T-cell (primary cell): ENCODE data around the gene PNO1. TPM values are rescaled to one million over a fixed set of nuclear protein-coding genes. Genes with fewer than 3 reads are reported as not detected.

Experiments used
- ATAC-seq, 4 experiments: fragments of 200-7000 bp in 3 of 4; fragments of 150-1000 bp in 1 of 4; cut with Tn5 transposase; replicated peaks in 1 of 4; 1 replicate in 3 of 4; 2 replicates in 1 of 4; pipeline ENCODE4 v1.10.0; 2021; ENCODE audit warnings: moderate library complexity in 3 of 4, mild to moderate bottlenecking in 2 of 4, moderate number of reproducible peaks in 1 of 4
- CTCF ChIA-PET, 2 donors: fragments of 300-600 bp; sonication (Branson Sonifier 250); formaldehyde crosslinking; loops; one replicate each; lab custom pipeline; 2022; ENCODE audit warnings: antibody characterized with exemption in 2 of 2; lab: Charles Lee
- POLR2A ChIA-PET, 2 donors: fragments of 300-600 bp; sonication (Branson Sonifier 250); formaldehyde crosslinking; loops; one replicate each; lab custom pipeline; 2022; ENCODE audit warnings: antibody characterized with exemption in 2 of 2; lab: Charles Lee
- DNase-seq, 35 experiments: peaks; one replicate each; pipeline versions ENCODE4 v3.0.0 to v3.0.0-alpha.2; 2013 to 2023
- H3K27ac ChIP-seq: one replicate; pipeline ENCODE4 v1.5.1; 2013; ENCODE audit warnings: low read length
- H3K27me3 ChIP-seq, 2 experiments: replicated peaks in 1 of 2; 1 replicate in 1 of 2; 2 replicates in 1 of 2; pipeline versions ENCODE4 v1.6.1 to v1.7.0; 2013; ENCODE audit warnings: low read length in 1 of 2, mixed read lengths in 1 of 2; ENCODE audit not compliant: control insufficient read depth in 2 of 2, insufficient read depth in 2 of 2; ENCODE audit errors: extremely low read depth in 1 of 2
- H3K36me3 ChIP-seq, 2 donors: 1 replicate in 1 of 2; 2 replicates in 1 of 2; pipeline versions ENCODE4 v1.6.1 to v1.7.0; 2013; ENCODE audit warnings: low read length in 1 of 2; ENCODE audit not compliant: control insufficient read depth in 2 of 2, insufficient read depth in 1 of 2; ENCODE audit errors: extremely low read depth in 1 of 2
- H3K4me1 ChIP-seq, 2 experiments: 1 replicate in 1 of 2; 2 replicates in 1 of 2; pipeline versions ENCODE4 v1.6.1 to v1.7.0; 2013; ENCODE audit warnings: low read length in 2 of 2, mixed read lengths in 1 of 2; ENCODE audit not compliant: insufficient read depth in 2 of 2, control insufficient read depth in 1 of 2; ENCODE audit errors: extremely low read depth in 1 of 2
- H3K4me3 ChIP-seq, 2 donors: 1 replicate in 1 of 2; 2 replicates in 1 of 2; pipeline versions ENCODE4 v1.5.1 to v1.7.0; 2013; ENCODE audit warnings: mild to moderate bottlenecking in 2 of 2, low read length in 1 of 2, moderate library complexity in 1 of 2; ENCODE audit not compliant: control insufficient read depth in 1 of 2; ENCODE audit errors: extremely low read depth in 1 of 2
- H3K9me3 ChIP-seq: 2 replicates; pipeline ENCODE4 v1.7.0; 2013
- H3K27ac Mint-ChIP-seq, 2 donors: one replicate each; pipeline ENCODE4 v1.8.0; 2020 to 2021; ENCODE audit warnings: mild to moderate bottlenecking in 2 of 2, mixed read lengths in 2 of 2
- H3K27me3 Mint-ChIP-seq, 2 donors: one replicate each; pipeline ENCODE4 v1.8.0; 2021 to 2022; ENCODE audit warnings: mixed read lengths in 2 of 2
- H3K36me3 Mint-ChIP-seq: one replicate; pipeline ENCODE4 v1.8.0; 2021; ENCODE audit warnings: mixed read lengths
- H3K4me1 Mint-ChIP-seq, 3 donors: one replicate each; pipeline ENCODE4 v1.8.0; 2020 to 2022; ENCODE audit warnings: mixed read lengths in 3 of 3, mild to moderate bottlenecking in 1 of 3
- H3K4me3 Mint-ChIP-seq, 3 donors: one replicate each; pipeline ENCODE4 v1.8.0; 2020 to 2022; ENCODE audit warnings: mild to moderate bottlenecking in 3 of 3, mixed read lengths in 3 of 3, moderate library complexity in 3 of 3
- H3K9me3 Mint-ChIP-seq, 3 donors: one replicate each; pipeline ENCODE4 v1.8.0; 2020 to 2022; ENCODE audit warnings: mixed read lengths in 3 of 3
- WGBS: methylation state at CpG from one replicate; pipeline ENCODE4 v1.1.5; 2013; ENCODE audit warnings: missing lambda C conversion rate; ENCODE audit not compliant: insufficient coverage; 5-methylcytosine and 5-hydroxymethylcytosine counted together
- total RNA-seq, 35 experiments: library from RNA in 6 of 35; stranded (reverse) in 6 of 35; fragments of 120-200 nt in 1 of 35; gene quantifications; one replicate each; pipeline versions ENCODE4 v1.2.1 to v1.2.4 and lab custom pipeline; 2013 to 2026

PNO1 gene
- total RNA-seq, 5 donors from 2014 or later (not counting 1 experiment from before 2014, with no cell fraction given), result 9.9 to 26.5 (median 13.1) TPM

DNA sequence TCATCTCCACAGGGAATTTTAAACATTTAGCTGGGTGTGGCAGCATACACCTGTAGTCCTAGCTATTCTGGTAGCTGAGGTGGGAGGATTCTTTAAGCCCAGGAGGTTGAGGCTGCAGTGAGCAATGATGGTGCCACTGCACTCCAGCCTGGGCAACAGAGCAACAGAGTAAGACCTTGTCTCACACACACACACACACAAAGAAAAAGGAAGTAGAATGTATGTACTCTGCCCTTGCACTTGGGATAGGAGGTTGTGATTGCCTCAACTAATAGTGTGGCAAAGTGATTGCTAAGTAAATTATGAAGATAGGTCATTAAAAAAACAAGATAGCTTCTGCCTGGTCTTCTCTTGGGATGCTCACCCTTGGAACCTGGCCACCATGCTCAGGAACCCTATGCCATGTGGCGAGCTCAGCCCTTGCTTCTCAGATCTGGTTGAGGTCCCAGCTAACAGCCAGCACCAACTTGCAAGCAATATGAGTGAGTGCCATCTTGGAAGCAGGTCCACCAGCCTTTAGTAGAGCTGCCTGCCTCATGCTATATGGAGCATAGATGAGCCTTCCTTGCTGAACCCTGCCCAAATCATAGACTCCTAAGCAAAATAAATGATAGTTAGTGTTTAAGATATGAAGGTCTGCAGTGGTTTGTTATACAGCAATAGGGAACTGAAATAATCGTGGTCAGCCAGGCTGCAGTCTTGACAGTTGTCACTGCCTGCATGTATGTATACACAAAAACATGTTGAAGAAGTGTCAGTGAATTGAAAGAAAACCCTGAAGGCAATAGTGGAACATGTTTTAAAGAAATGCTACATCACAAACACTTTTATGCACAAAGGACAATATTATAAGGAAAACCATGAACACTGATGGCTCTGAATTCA is 30.1 kb upstream of the PNO1 start:
- no peaks in the 10 kb centered on the region for H3K9me3 ChIP-seq
- Mint-ChIP-seq H3K36me3 (peaks cover 4% of the 10 kb centered on the region), H3K27me3 (no peaks in the 10 kb centered on the region), H3K9me3 (no peaks in the 10 kb centered on the region), H3K4me1 (peaks cover 0 to 2% (median 1%) of the 10 kb centered on the region in 3 donors), H3K27ac (no peak overlapping the region), H3K4me3 (no peak overlapping the region)
- no peaks in the 10 kb centered on the region for H3K27me3 ChIP-seq
- H3K36me3 ChIP-seq, result no peaks in the 10 kb centered on the region
- no peak for DNase-seq
- ChIA-PET POLR2A (no interaction called here), CTCF (interaction anchor here in 1 of 2 donors (0.6 kb wide), 1 partner anchor 177 kb away, joined by 3 read pairs; no protein-coding TSS in a partner anchor)
- 63% methylated on average over 1 of the region's 2 CpGs for WGBS
- ATAC-seq, result no peak
- no peak overlapping the region for H3K27ac ChIP-seq
- peaks cover 0 to 2% of the 10 kb centered on the region in 2 experiments for H3K4me1 ChIP-seq
- no peak overlapping the region for H3K4me3 ChIP-seq

DNA sequence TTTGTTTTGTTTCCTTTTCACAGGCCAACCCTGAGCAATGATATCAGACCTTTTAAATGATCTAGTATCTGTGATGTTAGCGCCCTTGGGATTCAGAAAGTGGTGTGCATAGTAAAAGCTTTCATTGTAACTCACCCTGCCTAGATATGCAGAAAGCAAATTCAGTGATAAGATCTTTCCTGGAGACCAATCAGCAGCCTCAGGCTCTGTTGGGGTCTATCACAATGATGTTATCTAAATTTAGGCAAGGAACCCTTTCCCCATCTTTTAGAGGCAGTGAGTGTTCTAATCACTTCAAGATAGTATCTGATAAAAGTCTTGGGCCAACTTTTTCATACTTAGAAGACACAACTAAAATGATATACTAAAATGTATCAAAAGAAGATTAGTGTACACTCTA is 23.6 kb upstream of the PNO1 start:
- no peaks in the 10 kb centered on the region for H3K27me3 Mint-ChIP-seq
- Histone ChIP-seq H3K4me3 (no peak overlapping the region), H3K36me3 (peaks cover 5 to 12% of the 10 kb centered on the region in 2 donors), H3K4me1 (no peaks in the 10 kb centered on the region), H3K27ac (no peak overlapping the region), H3K27me3 (no peaks in the 10 kb centered on the region), H3K9me3 (no peaks in the 10 kb centered on the region)
- no peak for DNase-seq
- H3K27ac Mint-ChIP-seq, result no peak overlapping the region
- WGBS, result no CpG with 5 or more reads among the region's 1 CpG
- ATAC-seq, result no peak
- ChIA-PET CTCF (no interaction called here), POLR2A (no interaction called here)
- H3K4me1 Mint-ChIP-seq, result no peaks in the 10 kb centered on the region
- no peak overlapping the region for H3K4me3 Mint-ChIP-seq
- H3K9me3 Mint-ChIP-seq, result no peaks in the 10 kb centered on the region
- H3K36me3 Mint-ChIP-seq, result peaks cover 37% of the 10 kb centered on the region

DNA sequence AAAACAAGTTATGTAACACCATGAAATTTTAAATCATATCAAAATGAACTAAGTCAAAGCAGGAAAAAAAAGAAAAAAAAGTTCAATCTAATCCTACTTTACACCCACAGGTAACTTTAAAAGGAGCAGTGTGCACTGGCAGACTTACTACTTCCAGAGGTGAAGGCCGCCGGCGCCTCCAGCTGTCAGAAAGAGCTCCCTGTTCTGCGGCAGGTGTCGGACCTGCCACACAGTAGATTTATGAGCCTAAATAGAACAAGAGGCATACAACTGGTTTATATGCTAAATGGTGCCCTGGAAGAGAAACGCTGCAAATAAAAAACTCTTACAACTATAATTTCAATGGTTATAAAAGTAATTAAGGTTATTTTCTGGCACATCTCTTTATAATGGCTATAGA is 23.1 kb upstream of the PNO1 start:
- no peak for DNase-seq
- no peak overlapping the region for H3K4me3 ChIP-seq
- 80% methylated on average over 1 of the region's 6 CpGs for WGBS
- no peaks in the 10 kb centered on the region for H3K27me3 ChIP-seq
- H3K4me3 Mint-ChIP-seq, result no peak overlapping the region
- H3K4me1 Mint-ChIP-seq, result no peaks in the 10 kb centered on the region
- H3K9me3 ChIP-seq, result no peaks in the 10 kb centered on the region
- no peaks in the 10 kb centered on the region for H3K4me1 ChIP-seq
- H3K9me3 Mint-ChIP-seq, result no peaks in the 10 kb centered on the region
- H3K36me3 ChIP-seq, result peaks cover 5 to 12% of the 10 kb centered on the region in 2 donors
- no peak overlapping the region for H3K27ac ChIP-seq
- H3K36me3 Mint-ChIP-seq, result peaks cover 38% of the 10 kb centered on the region
- ChIA-PET POLR2A (no interaction called here), CTCF (no interaction called here)
- H3K27me3 Mint-ChIP-seq, result no peaks in the 10 kb centered on the region
- H3K27ac Mint-ChIP-seq, result no peak overlapping the region
- no peak for ATAC-seq

DNA sequence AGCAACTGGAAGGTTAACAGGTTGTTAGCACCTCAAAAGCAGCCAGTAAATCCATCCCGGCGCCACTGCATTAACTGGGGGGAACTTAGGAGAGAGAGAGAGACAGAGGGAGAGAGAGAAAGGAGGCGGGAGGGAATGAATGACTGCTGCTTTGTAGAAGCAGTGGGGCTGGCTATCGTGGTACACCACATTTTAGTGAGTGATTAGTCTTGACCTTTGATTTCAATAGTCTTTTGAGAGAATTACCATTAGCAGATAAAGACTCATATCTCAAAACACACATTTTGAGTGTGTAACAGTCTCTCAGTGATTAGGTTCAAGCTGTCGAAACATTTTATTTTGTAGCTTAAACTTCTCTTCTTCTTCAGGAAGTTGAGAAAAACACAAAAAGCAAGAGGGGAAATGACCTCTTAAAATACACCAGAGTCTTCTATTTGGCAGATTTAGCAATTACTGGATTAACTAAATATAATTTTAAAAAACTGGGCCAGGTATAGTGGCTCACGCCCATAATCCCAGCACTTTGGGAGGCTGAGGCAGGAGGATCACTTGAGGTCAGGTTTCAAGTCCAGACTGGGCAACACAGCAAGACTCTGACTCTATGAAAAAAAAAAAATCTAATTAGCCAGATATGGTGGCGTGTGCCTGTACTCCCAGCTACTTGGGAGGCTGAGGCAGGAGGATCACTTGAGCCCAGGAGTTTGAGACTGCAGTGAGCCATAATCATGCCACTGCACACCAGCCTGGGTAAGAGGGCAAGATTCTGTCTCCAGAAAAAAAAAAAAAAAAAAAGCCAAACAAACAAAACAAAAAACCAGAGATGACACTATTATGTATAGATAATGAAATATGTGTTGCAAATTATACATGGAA is 22.0 kb upstream of the PNO1 start:
- Histone ChIP-seq H3K36me3 (peaks cover 5 to 12% of the 10 kb centered on the region in 2 donors), H3K4me1 (no peaks in the 10 kb centered on the region), H3K27ac (no peak overlapping the region), H3K27me3 (no peaks in the 10 kb centered on the region), H3K4me3 (no peak overlapping the region), H3K9me3 (no peaks in the 10 kb centered on the region)
- peak overlapping the region in 1 of 2 donors; percentile 28 for H3K27ac Mint-ChIP-seq
- H3K4me3 Mint-ChIP-seq, result no peak overlapping the region
- POLR2A ChIA-PET, result interaction anchor here in 1 of 2 donors (0.7 kb wide), 1 partner anchor 86 kb away, joined by 12 read pairs; no protein-coding TSS in a partner anchor
- H3K27me3 Mint-ChIP-seq, result no peaks in the 10 kb centered on the region
- no peaks in the 10 kb centered on the region for H3K9me3 Mint-ChIP-seq
- no peak for ATAC-seq
- H3K4me1 Mint-ChIP-seq, result no peaks in the 10 kb centered on the region
- no peak for DNase-seq
- H3K36me3 Mint-ChIP-seq, result peaks cover 40% of the 10 kb centered on the region
- 80% methylated on average over 3 of the region's 7 CpGs for WGBS
- CTCF ChIA-PET, result interaction anchor here (0.7 to 1.2 kb wide), 4 partner anchors 46 to 225 kb away, joined by 3 to 9 read pairs (median 5); partner anchors contain the start of gene C1D (in 1 of the 2)

DNA sequence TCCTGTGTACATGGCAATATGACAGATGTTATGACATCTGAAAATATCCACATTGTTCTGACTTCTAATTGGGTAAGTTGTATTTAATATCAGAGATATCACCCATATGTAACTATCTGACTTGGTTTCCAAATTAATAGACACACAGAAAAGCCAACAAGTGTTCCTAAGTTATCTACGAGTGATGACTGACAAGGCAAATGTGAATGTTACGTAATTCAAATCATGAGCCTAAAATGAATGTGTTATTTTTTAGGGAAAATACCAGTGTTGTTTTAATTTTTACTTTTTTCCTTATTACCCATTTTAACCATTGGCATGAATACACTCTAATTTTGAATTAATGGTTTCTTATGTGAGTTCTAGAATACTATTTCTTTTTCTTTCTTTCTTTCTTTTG is 15.8 kb upstream of the PNO1 start:
- H3K27ac Mint-ChIP-seq, result no peak overlapping the region
- Histone ChIP-seq H3K36me3 (peaks cover 0 to 13% of the 10 kb centered on the region in 2 donors), H3K4me1 (no peaks in the 10 kb centered on the region), H3K4me3 (no peak overlapping the region), H3K27me3 (no peaks in the 10 kb centered on the region), H3K9me3 (no peaks in the 10 kb centered on the region), H3K27ac (no peak overlapping the region)
- DNase-seq (no peak), ATAC-seq (no peak)
- no peak overlapping the region for H3K4me3 Mint-ChIP-seq
- no CpG with 5 or more reads among the region's 2 CpGs for WGBS
- no peaks in the 10 kb centered on the region for H3K27me3 Mint-ChIP-seq
- peaks cover 28% of the 10 kb centered on the region for H3K36me3 Mint-ChIP-seq
- no peaks in the 10 kb centered on the region for H3K4me1 Mint-ChIP-seq
- POLR2A ChIA-PET, result no interaction called here
- CTCF ChIA-PET, result no interaction called here
- H3K9me3 Mint-ChIP-seq, result no peaks in the 10 kb centered on the region

DNA sequence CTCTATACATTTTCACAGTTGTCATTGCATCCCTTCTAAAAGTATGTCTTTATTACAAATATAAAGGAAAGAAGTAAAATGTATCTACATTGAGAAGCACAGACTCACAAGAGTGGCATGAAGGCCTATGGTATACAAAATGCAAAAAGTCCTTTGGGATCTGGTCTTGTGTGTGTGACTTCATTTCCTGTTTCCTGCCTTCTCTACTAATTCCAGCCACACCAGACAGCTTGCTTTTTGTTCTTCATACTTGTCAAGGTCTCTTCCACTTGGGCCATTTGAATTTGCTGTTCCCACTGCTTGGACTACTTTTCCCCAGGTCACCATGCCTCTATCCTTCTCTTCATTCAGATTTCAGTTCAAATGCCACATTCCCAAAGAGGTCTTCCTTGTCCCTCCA is 6.7 kb upstream of the PNO1 start:
- H3K27me3 ChIP-seq, result no peaks in the 10 kb centered on the region
- H3K27me3 Mint-ChIP-seq, result no peaks in the 10 kb centered on the region
- peak overlapping the region; percentile 2 to 23 for H3K27ac Mint-ChIP-seq
- no peak overlapping the region for H3K4me3 Mint-ChIP-seq
- no peaks in the 10 kb centered on the region for H3K36me3 Mint-ChIP-seq
- no peak overlapping the region for H3K4me3 ChIP-seq
- peaks cover 12 to 28% of the 10 kb centered on the region in 2 experiments for H3K4me1 ChIP-seq
- ATAC-seq, result no peak
- no peaks in the 10 kb centered on the region for H3K9me3 Mint-ChIP-seq
- no peak for DNase-seq
- H3K36me3 ChIP-seq, result no peaks in the 10 kb centered on the region
- H3K9me3 ChIP-seq, result no peaks in the 10 kb centered on the region
- no peak overlapping the region for H3K27ac ChIP-seq
- ChIA-PET CTCF (interaction anchor here in 1 of 2 donors (1.2 kb wide), 1 partner anchor 44 kb away, joined by 3 read pairs; no protein-coding TSS in a partner anchor), POLR2A (interaction anchor here in 1 of 2 donors (0.6 kb wide), 1 partner anchor 20 kb away, joined by 10 read pairs; no protein-coding TSS in a partner anchor)
- peaks cover 32 to 37% (median 37%) of the 10 kb centered on the region in 3 donors for H3K4me1 Mint-ChIP-seq
